ENCODE measurements around the gene TAF6L.
"Not testable (repeated sequence)": the region's sequence is repeated elsewhere in the genome, so short reads cannot be mapped to it uniquely, and the experiment has no call there.

Gene TAF6L

GRCh38 chr11:62755086-62755615 lies 16.0 kb upstream of the TAF6L start:
- no peak for DNase-seq (ENCODE audit: low read depth)

GRCh38 chr11:62757846-62758788 lies 13.1 kb upstream of the TAF6L start:
- no peak for DNase-seq (ENCODE audit: low read depth)

GRCh38 chr11:62760867-62761227 lies 10.3 kb upstream of the TAF6L start:
- DNase-seq (ENCODE audit: low read depth) = not testable (repeated sequence)

- no peak for DNase-seq (ENCODE audit: low read depth)
Measured at GRCh38 chr11:62770778-62771143, 435 bp upstream of the TAF6L start.

GRCh38 chr11:62774407-62774806 lies 3.2 kb downstream of the TAF6L start:
- no peak for DNase-seq (ENCODE audit: low read depth)

- no peak for DNase-seq (ENCODE audit: low read depth)
Measured at GRCh38 chr11:62775646-62776045, 4.5 kb downstream of the TAF6L start.

- DNase-seq (ENCODE audit: low read depth) = no peak
Measured at GRCh38 chr11:62777389-62777788, 6.2 kb downstream of the TAF6L start.

GRCh38 chr11:62778441-62778840 lies 7.2 kb downstream of the TAF6L start:
- DNase-seq (ENCODE audit: low read depth) = no peak

GRCh38 chr11:62782753-62783152 lies 11.6 kb downstream of the TAF6L start:
- no peak for DNase-seq (ENCODE audit: low read depth)

GRCh38 chr11:62786318-62787004 lies 15.3 kb downstream of the TAF6L start:
- DNase-seq (ENCODE audit: low read depth) = no peak

GRCh38 chr11:62787005-62787759 lies 16.0 kb downstream of the TAF6L start, which contains the start of gene TMEM179B:
Gene TMEM179B, plus strand, starts transcription at chr11:62787402. Its CDS starts 30 bp downstream, at chr11:62787432.
- peak; percentile 92 for DNase-seq (ENCODE audit: low read depth)

- no peak for DNase-seq (ENCODE audit: low read depth)
Measured at GRCh38 chr11:62788991-62789390, 17.8 kb downstream of the TAF6L start.

- no peak for DNase-seq (ENCODE audit: low read depth)
Measured at GRCh38 chr11:62789576-62789975, 18.4 kb downstream of the TAF6L start.

- no peak for DNase-seq (ENCODE audit: low read depth)
Measured at GRCh38 chr11:62791501-62792201, 20.5 kb downstream of the TAF6L start, which contains the start of gene TMEM223. Gene TMEM223, minus strand, starts transcription at chr11:62792006. Its CDS starts 12 bp downstream, at chr11:62791994.

GRCh38 chr11:62792202-62792575 lies 21.0 kb downstream of the TAF6L start:
- no peak for DNase-seq (ENCODE audit: low read depth)

GRCh38 chr11:62794201-62794775 lies 23.1 kb downstream of the TAF6L start:
- DNase-seq (ENCODE audit: low read depth) = no peak

GRCh38 chr11:62796281-62796680 lies 25.1 kb downstream of the TAF6L start:
- no peak for DNase-seq (ENCODE audit: low read depth)

- DNase-seq (ENCODE audit: low read depth) = no peak
Measured at GRCh38 chr11:62799486-62799885, 28.3 kb downstream of the TAF6L start.

GRCh38 chr11:62801071-62801470 lies 29.9 kb downstream of the TAF6L start:
- DNase-seq (ENCODE audit: low read depth) = no peak

- DNase-seq (ENCODE audit: low read depth) = no peak
Measured at GRCh38 chr11:62804310-62805075, 33.3 kb downstream of the TAF6L start.
